Caki2 (cell line): ENCODE results near the gene CRYBG1. TPM values are rescaled to one million over a fixed set of nuclear protein-coding genes. Genes with fewer than 3 reads are reported as not detected.
A peak's percentile ranks its signal among the peaks of the same experiment; 100 is the strongest.
"Not testable (repeated sequence)": the region's sequence is repeated elsewhere in the genome, so short reads cannot be mapped to it uniquely, and the experiment has no call there.

Experiments
- DNase-seq: peaks from one replicate; pipeline ENCODE4 v3.0.0-alpha.2; 2015; ENCODE audit warnings: low read depth
- in situ Hi-C: cut with HindIII; loops from 2 replicates; pipeline ENCODE4 v1.10.0; 2016; ENCODE audit warnings: low sequenced_read_pairs, low pct_unique_long_range_greater_than_20kb, mixed read lengths
- total RNA-seq: library from RNA; depleted of rRNA; stranded (reverse); fragments of >200 nt; shearing (Covaris generic); gene quantifications from 2 replicates; pipeline ENCODE4 v1.2.3, GENCODE V29; 2014; ENCODE audit warnings: low replicate concordance

CRYBG1 gene
- total RNA-seq, 1 experiment from 2014 or later: 15.2 TPM

DNA sequence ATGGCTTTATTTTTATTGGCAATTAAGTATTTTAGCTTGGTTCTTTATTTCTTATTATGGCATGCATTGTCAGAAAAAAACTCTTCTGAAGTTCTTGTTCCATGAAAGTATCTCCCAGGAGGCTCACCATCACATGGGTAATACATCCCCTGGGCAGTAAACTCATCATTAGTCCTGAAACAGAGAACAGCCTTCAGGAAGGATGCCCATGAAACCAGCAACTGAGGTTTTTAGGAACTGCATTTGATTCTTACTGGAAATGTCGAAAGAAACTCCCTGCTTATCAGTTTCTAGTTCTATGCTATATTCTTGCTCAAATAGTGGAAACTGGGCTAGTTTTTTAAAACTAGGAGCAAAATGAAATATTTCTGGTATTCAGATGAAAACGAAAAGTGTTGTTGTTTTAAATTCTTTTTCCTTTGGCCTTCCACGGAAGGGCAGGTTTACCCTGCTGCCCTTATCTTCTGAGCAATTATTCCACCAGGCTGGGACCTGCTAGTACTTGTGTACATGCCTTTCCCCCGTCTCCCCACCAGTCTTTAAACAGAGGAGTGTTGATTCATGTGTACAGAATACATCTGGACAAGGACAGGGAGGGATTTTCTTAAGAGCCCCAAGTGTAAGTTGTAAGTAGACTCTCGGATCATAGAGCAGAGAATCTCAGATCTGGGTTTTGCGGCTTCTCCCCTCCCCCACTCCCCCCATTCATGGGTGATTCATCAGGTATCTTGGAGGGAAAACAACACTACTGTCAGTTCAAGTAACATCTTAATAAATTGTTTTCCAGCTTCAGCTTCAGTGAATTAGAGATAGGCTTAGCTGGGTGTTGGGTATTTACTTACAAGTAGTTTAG is 187.3 kb downstream of the CRYBG1 start:
- in situ Hi-C loops: no loop called here
- peak; percentile 67 for DNase-seq

- in situ Hi-C loops, DNase-seq: not testable (repeated sequence)
Observed at GRCh38 chr6:106548926-106549455, 188.5 kb downstream of the CRYBG1 start.

DNA sequence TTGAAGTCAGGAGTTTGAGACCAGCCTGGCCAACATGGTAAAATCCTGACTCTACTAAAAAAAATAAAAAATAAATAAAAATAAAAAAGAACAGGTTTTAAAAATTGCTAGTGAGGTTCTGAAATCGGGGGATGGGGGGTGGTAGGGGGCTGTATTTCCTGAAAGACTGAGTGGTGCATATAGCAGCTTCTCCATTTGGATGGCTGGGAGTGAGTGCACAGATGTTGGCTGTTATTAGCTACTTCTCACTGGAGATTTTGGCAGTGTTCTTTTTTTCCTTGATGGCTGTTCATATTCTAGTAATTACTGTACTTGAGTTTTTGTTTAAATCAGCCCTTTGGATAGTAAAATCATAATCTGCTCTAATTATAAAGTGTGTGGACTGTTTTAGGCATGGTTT is 189.0 kb downstream of the CRYBG1 start:
- DNase-seq: no peak
- in situ Hi-C loops: no loop called here

DNA sequence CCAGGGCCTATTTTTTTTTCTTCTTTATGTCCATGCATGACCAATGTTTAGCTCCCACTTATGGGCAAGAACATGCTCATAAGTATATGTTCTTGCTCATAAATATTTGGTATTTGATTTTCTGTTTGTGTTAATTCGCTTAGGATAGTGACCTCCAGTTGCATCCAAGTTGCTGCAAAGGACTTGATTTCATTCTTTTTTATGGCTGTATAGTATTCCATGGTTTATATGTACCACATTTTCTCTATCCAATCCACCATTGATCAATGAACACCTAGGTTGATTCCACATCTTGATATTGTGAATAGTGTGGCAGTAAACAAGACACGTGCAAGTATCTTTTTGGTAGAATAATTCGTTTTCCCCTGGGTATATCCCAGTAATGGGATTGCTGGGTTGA is 190.6 kb downstream of the CRYBG1 start:
- in situ Hi-C loops: loop anchor here (25.0 kb wide), 1 partner anchor 114 kb away; no protein-coding TSS in a partner anchor

DNA sequence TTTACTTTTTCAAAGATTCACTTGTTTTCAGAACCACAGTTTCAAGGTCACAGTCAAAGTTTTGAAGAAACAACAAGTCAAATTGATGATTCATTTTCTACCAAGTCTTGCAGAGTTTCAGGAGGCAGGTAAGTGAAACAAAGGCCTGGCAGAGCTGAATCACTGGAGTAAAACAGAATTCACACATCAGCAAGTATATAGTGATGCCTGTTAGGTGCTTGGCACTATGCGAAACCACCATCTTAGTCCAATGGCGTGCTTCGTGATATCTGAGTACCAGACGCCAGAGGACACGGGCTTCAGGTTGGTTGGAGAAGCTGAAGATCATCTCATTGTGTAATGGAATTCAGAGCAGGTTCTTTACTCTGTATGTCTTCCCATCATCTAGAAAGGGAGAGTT is 192.9 kb downstream of the CRYBG1 start:
- in situ Hi-C loops: loop anchor here (25.0 kb wide), 1 partner anchor 116 kb away; no protein-coding TSS in a partner anchor
- no peak for DNase-seq

More for the DNA sequence above, 190.6 kb downstream of the CRYBG1 start:
- DNase-seq: no peak

GRCh38 chr6:106555767-106556166 is 195.2 kb downstream of the CRYBG1 start:
- in situ Hi-C loops: loop anchor here (25.0 kb wide), 1 partner anchor 118 kb away; no protein-coding TSS in a partner anchor
- DNase-seq: no peak

GRCh38 chr6:106556368-106556960 is 195.9 kb downstream of the CRYBG1 start:
- peak; percentile 25 for DNase-seq
- in situ Hi-C loops: loop anchor here (25.0 kb wide), 1 partner anchor 119 kb away; no protein-coding TSS in a partner anchor

- DNase-seq: no peak
- in situ Hi-C loops: loop anchor here (25.0 kb wide), 1 partner anchor 121 kb away; no protein-coding TSS in a partner anchor
Observed at GRCh38 chr6:106557837-106558236, 197.3 kb downstream of the CRYBG1 start.

DNA sequence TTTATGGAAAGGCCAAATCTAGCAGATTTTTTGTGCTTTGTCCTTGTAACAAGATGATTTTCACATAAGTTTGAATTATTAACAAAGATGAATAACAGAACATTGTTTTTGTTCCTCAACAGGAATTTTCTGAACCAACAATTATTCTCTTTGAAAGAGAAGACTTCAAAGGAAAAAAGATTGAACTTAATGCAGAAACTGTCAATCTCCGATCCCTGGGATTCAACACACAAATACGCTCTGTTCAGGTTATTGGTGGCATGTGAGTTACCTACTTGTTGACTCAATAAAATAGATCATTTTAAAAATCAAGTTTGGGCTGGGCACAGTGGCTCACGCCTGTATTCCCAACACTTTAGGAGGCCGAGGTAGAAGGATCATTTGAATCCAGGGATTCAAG is 197.8 kb downstream of the CRYBG1 start:
- no peak for DNase-seq
- in situ Hi-C loops: loop anchor here (25.0 kb wide), 1 partner anchor 121 kb away; no protein-coding TSS in a partner anchor

- DNase-seq: not testable (repeated sequence)
- in situ Hi-C loops: loop anchor here (25.0 kb wide), 1 partner anchor 122 kb away; no protein-coding TSS in a partner anchor
Observed at GRCh38 chr6:106559659-106560058, 199.1 kb downstream of the CRYBG1 start.

DNA sequence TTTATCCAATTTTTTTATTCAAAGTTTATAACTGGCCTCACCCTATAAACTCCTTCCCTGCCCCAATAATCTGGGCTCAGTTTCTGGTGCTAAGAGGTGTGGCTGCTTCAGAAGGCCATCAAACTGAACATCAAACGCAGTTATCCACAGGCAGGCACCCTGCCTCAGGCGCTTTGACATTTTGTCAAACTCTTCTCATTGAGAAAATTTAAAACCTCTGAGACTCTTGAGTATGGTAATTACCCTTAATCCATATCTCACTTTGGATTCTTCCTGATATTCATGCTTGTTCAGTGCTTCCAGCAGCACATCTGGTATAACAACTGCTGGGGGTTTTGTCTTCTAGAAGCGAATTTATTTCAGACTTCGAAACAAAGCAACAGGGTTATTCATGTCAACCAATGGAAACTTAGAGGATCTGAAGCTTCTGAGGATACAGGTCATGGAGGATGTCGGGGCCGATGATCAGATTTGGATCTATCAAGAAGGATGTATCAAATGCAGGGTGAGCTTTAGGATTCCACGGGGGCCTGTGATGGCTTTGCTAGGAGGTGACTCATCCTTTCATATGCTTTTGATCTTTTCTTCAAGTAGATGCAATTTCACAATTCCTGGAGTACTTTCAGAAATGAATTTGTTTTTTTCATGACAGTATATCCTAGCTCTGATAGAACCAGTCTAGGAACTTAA is 200.6 kb downstream of the CRYBG1 start:
- in situ Hi-C loops: loop anchor here (25.0 kb wide), 1 partner anchor 124 kb away; no protein-coding TSS in a partner anchor

DNA sequence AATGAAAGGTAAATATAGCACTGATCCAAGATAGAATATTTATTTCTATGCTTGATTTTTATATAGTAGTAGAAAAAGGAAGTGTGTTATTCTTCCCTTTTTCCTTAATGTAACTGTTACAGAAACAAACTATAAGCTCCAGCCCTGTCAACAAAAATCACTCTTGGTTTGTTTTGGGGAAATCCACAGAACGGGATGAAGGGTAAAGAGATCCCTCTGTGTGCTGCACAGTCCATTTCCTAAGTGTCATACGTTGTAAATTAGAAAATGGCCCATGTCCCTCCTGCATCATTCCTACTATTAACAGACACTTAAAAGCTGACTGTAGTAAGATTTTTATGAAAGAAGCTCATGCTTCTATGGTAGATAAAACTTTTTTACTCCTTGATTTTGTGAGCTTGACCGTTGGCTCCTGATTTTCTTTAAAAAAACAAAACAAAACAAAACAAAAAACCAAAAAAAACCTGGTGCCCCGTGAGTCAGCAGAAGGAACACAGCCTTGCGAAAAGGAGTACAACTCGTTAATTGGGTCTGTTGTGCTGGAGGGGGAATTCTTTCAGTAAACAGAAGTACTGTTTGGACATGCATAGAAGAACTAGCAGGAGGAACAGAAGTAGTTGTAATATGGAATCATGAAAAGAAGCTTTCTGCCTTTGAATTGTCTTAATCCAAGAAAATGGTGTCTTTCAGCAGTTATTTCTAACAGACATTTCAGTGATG is 201.3 kb downstream of the CRYBG1 start:
- in situ Hi-C loops: loop anchor here (25.0 kb wide), 1 partner anchor 125 kb away; no protein-coding TSS in a partner anchor
- DNase-seq: no peak

More for the DNA sequence above, 200.6 kb downstream of the CRYBG1 start:
- no peak for DNase-seq

- in situ Hi-C loops: loop anchor here (25.0 kb wide), 1 partner anchor 126 kb away; no protein-coding TSS in a partner anchor
- DNase-seq: no peak
Observed at GRCh38 chr6:106563614-106564013, 203.1 kb downstream of the CRYBG1 start.

GRCh38 chr6:106564476-106564875 is 204.0 kb downstream of the CRYBG1 start:
- in situ Hi-C loops: loop anchor here (25.0 kb wide), 1 partner anchor 127 kb away; no protein-coding TSS in a partner anchor
- no peak for DNase-seq

- in situ Hi-C loops: loop anchor here (25.0 kb wide), 1 partner anchor 131 kb away; no protein-coding TSS in a partner anchor
- DNase-seq: no peak
Observed at GRCh38 chr6:106568530-106568929, 208.0 kb downstream of the CRYBG1 start.

- DNase-seq: no peak
- in situ Hi-C loops: loop anchor here (25.0 kb wide), 1 partner anchor 132 kb away; no protein-coding TSS in a partner anchor
Observed at GRCh38 chr6:106569428-106569827, 208.9 kb downstream of the CRYBG1 start.

DNA sequence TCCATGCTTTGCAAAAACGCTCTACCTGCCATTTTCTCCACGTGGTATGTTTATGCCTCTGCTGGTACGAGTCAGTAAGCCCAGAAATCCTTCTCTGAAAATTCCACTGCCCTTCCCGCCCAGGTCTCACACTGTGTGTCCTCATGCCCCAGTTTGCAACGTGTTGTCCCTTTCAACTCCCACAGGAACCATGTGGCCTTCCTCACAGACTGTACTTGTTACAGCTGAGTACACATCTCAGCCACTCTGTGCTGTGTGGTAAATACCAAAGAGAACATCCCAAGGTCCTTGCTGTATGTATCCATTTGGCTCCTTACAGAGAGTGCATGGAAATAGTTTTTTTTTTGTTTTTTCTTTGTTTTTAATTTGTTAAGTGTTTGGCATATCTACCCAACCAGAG is 211.9 kb downstream of the CRYBG1 start:
- in situ Hi-C loops: loop anchor here (25.0 kb wide), 1 partner anchor 135 kb away; no protein-coding TSS in a partner anchor
- no peak for DNase-seq
